HG02981 (cell line): ENCODE data around the gene CDC6.

Experiments used
- ATAC-seq: cut with Tn5 transposase; IDR thresholded peaks from one replicate; pipeline ENCODE4 v1.9.1; 2021; ENCODE audit warnings: mild to moderate bottlenecking, moderate library complexity; ENCODE audit not compliant: unreplicated experiment

CDC6 gene

GRCh38 chr17:40287494-40288369 is at the start of gene CDC6:
Gene CDC6, plus strand, starts transcription at chr17:40287879. Its CDS starts 1,542 bp downstream, at chr17:40289421.
- ATAC-seq: peak; percentile 89

- ATAC-seq: no peak
Observed at GRCh38 chr17:40241252-40241834, 46.3 kb upstream of the CDC6 start.

GRCh38 chr17:40242774-40243173 is 44.9 kb upstream of the CDC6 start:
- ATAC-seq: no peak

- no peak for ATAC-seq
Observed at GRCh38 chr17:40243761-40244160, 43.9 kb upstream of the CDC6 start.

- no peak for ATAC-seq
Observed at GRCh38 chr17:40244255-40244654, 43.4 kb upstream of the CDC6 start.

- no peak for ATAC-seq
Observed at GRCh38 chr17:40247926-40248495, 39.7 kb upstream of the CDC6 start.

GRCh38 chr17:40248507-40248906 is 39.2 kb upstream of the CDC6 start:
- no peak for ATAC-seq

GRCh38 chr17:40251576-40251975 is 36.1 kb upstream of the CDC6 start:
- ATAC-seq: no peak

- ATAC-seq: no peak
Observed at GRCh38 chr17:40253565-40253964, 34.1 kb upstream of the CDC6 start.

- no peak for ATAC-seq
Observed at GRCh38 chr17:40259505-40259904, 28.2 kb upstream of the CDC6 start.

GRCh38 chr17:40260528-40260927 is 27.2 kb upstream of the CDC6 start:
- no peak for ATAC-seq

- no peak for ATAC-seq
Observed at GRCh38 chr17:40264458-40265185, 23.1 kb upstream of the CDC6 start.

- no peak for ATAC-seq
Observed at GRCh38 chr17:40265337-40265736, 22.3 kb upstream of the CDC6 start.

GRCh38 chr17:40266882-40267281 is 20.8 kb upstream of the CDC6 start:
- no peak for ATAC-seq

- ATAC-seq: no peak
Observed at GRCh38 chr17:40268141-40268712, 19.5 kb upstream of the CDC6 start.

- ATAC-seq: no peak
Observed at GRCh38 chr17:40278414-40278813, 9.3 kb upstream of the CDC6 start.

GRCh38 chr17:40279402-40279801 is 8.3 kb upstream of the CDC6 start:
- ATAC-seq: no peak

GRCh38 chr17:40281663-40282062 is 6.0 kb upstream of the CDC6 start:
- ATAC-seq: no peak

GRCh38 chr17:40283662-40284061 is 4.0 kb upstream of the CDC6 start:
- ATAC-seq: no peak

GRCh38 chr17:40284085-40284713 is 3.5 kb upstream of the CDC6 start:
- no peak for ATAC-seq

- ATAC-seq: no peak
Observed at GRCh38 chr17:40286473-40286872, 1.2 kb upstream of the CDC6 start.
